HL-60 (cell line): ENCODE data around the gene HSPB1.
"Not testable (repeated sequence)": the region's sequence is repeated elsewhere in the genome, so short reads cannot be mapped to it uniquely, and the experiment has no call there.

Source experiments
- TF ChIP-seq, protein P1 (sequence below): IDR thresholded peaks from one replicate; pipeline ENCODE4 v1.5.1; 2011; ENCODE audit warnings: low read length, control low read depth, inconsistent platforms; ENCODE audit not compliant: insufficient read depth
- TF ChIP-seq, protein P2 (sequence below): IDR thresholded peaks from 2 replicates; pipeline ENCODE4 v1.6.1; 2012; ENCODE audit warnings: low read depth; ENCODE audit not compliant: insufficient replicate concordance

DNA sequence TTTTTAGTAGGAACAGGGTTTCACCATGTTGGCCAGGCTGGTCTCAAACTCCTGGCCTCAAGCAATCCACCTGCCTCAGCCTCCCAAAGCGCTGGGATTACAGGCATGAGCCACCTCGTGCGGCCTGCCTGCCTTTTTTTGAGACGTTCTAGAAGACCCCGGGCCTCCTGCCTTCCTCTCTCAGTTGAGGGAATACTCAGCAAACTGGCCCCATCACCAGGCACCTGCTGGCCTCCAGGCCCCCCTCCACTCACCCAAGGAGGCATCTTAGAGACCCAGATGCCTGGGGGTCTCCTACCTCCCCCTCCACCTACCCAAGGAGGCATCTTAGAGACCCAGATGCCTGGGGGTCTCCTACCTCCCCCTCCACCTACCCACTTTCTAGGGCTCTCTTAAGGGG, 9.6 kb upstream of the HSPB1 start:
- TF ChIP-seq, protein P1, sequence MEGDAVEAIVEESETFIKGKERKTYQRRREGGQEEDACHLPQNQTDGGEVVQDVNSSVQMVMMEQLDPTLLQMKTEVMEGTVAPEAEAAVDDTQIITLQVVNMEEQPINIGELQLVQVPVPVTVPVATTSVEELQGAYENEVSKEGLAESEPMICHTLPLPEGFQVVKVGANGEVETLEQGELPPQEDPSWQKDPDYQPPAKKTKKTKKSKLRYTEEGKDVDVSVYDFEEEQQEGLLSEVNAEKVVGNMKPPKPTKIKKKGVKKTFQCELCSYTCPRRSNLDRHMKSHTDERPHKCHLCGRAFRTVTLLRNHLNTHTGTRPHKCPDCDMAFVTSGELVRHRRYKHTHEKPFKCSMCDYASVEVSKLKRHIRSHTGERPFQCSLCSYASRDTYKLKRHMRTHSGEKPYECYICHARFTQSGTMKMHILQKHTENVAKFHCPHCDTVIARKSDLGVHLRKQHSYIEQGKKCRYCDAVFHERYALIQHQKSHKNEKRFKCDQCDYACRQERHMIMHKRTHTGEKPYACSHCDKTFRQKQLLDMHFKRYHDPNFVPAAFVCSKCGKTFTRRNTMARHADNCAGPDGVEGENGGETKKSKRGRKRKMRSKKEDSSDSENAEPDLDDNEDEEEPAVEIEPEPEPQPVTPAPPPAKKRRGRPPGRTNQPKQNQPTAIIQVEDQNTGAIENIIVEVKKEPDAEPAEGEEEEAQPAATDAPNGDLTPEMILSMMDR = not testable (repeated sequence)
- TF ChIP-seq, protein P2, sequence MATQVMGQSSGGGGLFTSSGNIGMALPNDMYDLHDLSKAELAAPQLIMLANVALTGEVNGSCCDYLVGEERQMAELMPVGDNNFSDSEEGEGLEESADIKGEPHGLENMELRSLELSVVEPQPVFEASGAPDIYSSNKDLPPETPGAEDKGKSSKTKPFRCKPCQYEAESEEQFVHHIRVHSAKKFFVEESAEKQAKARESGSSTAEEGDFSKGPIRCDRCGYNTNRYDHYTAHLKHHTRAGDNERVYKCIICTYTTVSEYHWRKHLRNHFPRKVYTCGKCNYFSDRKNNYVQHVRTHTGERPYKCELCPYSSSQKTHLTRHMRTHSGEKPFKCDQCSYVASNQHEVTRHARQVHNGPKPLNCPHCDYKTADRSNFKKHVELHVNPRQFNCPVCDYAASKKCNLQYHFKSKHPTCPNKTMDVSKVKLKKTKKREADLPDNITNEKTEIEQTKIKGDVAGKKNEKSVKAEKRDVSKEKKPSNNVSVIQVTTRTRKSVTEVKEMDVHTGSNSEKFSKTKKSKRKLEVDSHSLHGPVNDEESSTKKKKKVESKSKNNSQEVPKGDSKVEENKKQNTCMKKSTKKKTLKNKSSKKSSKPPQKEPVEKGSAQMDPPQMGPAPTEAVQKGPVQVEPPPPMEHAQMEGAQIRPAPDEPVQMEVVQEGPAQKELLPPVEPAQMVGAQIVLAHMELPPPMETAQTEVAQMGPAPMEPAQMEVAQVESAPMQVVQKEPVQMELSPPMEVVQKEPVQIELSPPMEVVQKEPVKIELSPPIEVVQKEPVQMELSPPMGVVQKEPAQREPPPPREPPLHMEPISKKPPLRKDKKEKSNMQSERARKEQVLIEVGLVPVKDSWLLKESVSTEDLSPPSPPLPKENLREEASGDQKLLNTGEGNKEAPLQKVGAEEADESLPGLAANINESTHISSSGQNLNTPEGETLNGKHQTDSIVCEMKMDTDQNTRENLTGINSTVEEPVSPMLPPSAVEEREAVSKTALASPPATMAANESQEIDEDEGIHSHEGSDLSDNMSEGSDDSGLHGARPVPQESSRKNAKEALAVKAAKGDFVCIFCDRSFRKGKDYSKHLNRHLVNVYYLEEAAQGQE = not testable (repeated sequence)
